ENCODE results near the gene CRYBA4. TPM values are rescaled to one million over a fixed set of nuclear protein-coding genes. Genes with fewer than 3 reads are reported as not detected.

The CRYBA4 gene
- polyA plus RNA-seq, 1 of the 3 experiments (the other 2 are of a cell fraction): not detected

DNA sequence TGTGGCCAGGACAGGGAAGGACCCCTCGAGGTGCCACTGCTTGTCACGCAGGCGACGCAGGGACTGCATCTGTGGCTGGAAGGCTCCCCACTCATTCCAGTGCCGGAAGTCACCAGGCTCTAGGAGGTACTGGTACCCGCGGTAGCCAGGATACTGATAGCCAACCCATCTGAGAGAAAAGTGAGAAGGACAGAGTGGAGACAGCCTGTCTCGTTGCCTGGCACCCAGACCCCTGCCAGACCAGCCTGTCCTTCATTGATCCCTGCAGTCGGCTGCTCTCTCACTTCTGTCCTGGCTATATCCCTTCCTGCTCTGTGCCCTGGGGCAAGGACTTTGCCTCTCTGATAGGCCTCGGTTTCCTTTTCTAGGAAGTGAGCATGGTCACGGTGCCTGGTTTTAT lies 22.3 kb upstream of the CRYBA4 start:
- 51% methylated on average over 9 of the region's 11 CpGs for WGBS (ENCODE audit: low lambda C conversion rate)

GRCh38 chr22:26601726-26602125 lies 20.0 kb upstream of the CRYBA4 start:
- WGBS (ENCODE audit: low lambda C conversion rate): 92% methylated on average over 11 of the region's 12 CpGs
- Histone ChIP-seq H4K20me1 (ENCODE audit: insufficient read depth) (no peaks in the 10 kb centered on the region), H3K36me3 (replicated peaks in 1 of 2; ENCODE audit: control insufficient read depth in 1 of 2, insufficient read depth in 2 of 2, low read length in 1 of 2) (no peaks in the 10 kb centered on the region), H3F3A (replicated peaks; ENCODE audit: insufficient read depth) (peaks cover 4% of the 10 kb centered on the region), H3K4me1 (ENCODE audit: control insufficient read depth in 1 of 2, insufficient read depth in 2 of 2, low read depth in 1 of 2, low read length in 1 of 2) (peaks cover 0 to 5% of the 10 kb centered on the region in 2 experiments; a peak in 1 of 4 replicates), H3K9ac (no peak overlapping the region), H3K27me3 (ENCODE audit: insufficient read depth) (no peaks in the 10 kb centered on the region), H3K9me3 (no peaks in the 10 kb centered on the region), H3K27ac (ENCODE audit: low read depth in 2 of 2, low read length in 1 of 2) (no peak overlapping the region), H3K79me2 (ENCODE audit: insufficient read depth) (no peaks in the 10 kb centered on the region), H3K4me3 (ENCODE audit: low read depth in 2 of 2, low read length in 1 of 2) (no peak overlapping the region), H3K4me2 (no peak overlapping the region), H3K9me2 (no peaks in the 10 kb centered on the region), H2AFZ (ENCODE audit: low read depth) (no peak overlapping the region)
- CTCF ChIA-PET: interaction anchor here (1.2 kb wide), 1 partner anchor 15 kb away, joined by 3 read pairs; no protein-coding TSS in a partner anchor
- POLR2A ChIA-PET: no interaction called here
- no peak for DNase-seq
- no peak for TF ChIP-seq FOSL2 (IDR thresholded peaks at IDR 0.05; ENCODE audit: borderline replicate concordance, low read depth)

More for the DNA sequence above, 22.3 kb upstream of the CRYBA4 start:
- Histone ChIP-seq H3K9me2 (no peaks in the 10 kb centered on the region), H3K27me3 (ENCODE audit: insufficient read depth) (0 out of 2 replicates have a peak, but pooled peaks cover 4% of the 10 kb centered on the region), H3K79me2 (ENCODE audit: insufficient read depth) (no peaks in the 10 kb centered on the region), H3K27ac (ENCODE audit: low read depth in 2 of 2, low read length in 1 of 2) (peak overlapping the region in 1 of 2 experiments; percentile 45; a peak in 1 of 4 replicates), H3K4me1 (ENCODE audit: control insufficient read depth in 1 of 2, insufficient read depth in 2 of 2, low read depth in 1 of 2, low read length in 1 of 2) (peaks cover 0 to 5% of the 10 kb centered on the region in 2 experiments; a peak in 1 of 4 replicates), H3F3A (replicated peaks; ENCODE audit: insufficient read depth) (no peaks in the 10 kb centered on the region), H3K9ac (no peak overlapping the region), H3K4me2 (no peak overlapping the region), H3K36me3 (replicated peaks in 1 of 2; ENCODE audit: control insufficient read depth in 1 of 2, insufficient read depth in 2 of 2, low read length in 1 of 2) (no peaks in the 10 kb centered on the region), H3K9me3 (no peaks in the 10 kb centered on the region), H2AFZ (ENCODE audit: low read depth) (no peak overlapping the region), H4K20me1 (ENCODE audit: insufficient read depth) (no peaks in the 10 kb centered on the region), H3K4me3 (ENCODE audit: low read depth in 2 of 2, low read length in 1 of 2) (no peak overlapping the region)
- peak; percentile 72 for DNase-seq
- ChIA-PET POLR2A (no interaction called here), CTCF (no interaction called here)
- TF ChIP-seq EP300 (IDR thresholded peaks at IDR 0.05; ENCODE audit: borderline replicate concordance in 1 of 2, low read depth in 1 of 2, low read length in 1 of 2): no peak

GRCh38 chr22:26602127-26602526 lies 19.6 kb upstream of the CRYBA4 start:
- WGBS (ENCODE audit: low lambda C conversion rate): 70% methylated on average over 4 of the region's 4 CpGs
- Histone ChIP-seq H3K4me3 (ENCODE audit: low read depth in 2 of 2, low read length in 1 of 2) (no peak overlapping the region), H3K27ac (ENCODE audit: low read depth in 2 of 2, low read length in 1 of 2) (no peak overlapping the region), H3K9me3 (no peaks in the 10 kb centered on the region), H3K36me3 (replicated peaks in 1 of 2; ENCODE audit: control insufficient read depth in 1 of 2, insufficient read depth in 2 of 2, low read length in 1 of 2) (no peaks in the 10 kb centered on the region), H3K4me1 (ENCODE audit: control insufficient read depth in 1 of 2, insufficient read depth in 2 of 2, low read depth in 1 of 2, low read length in 1 of 2) (peaks cover 0 to 5% of the 10 kb centered on the region in 2 experiments; a peak in 1 of 4 replicates), H3K9ac (no peak overlapping the region), H3K4me2 (no peak overlapping the region), H3K79me2 (ENCODE audit: insufficient read depth) (no peaks in the 10 kb centered on the region), H2AFZ (ENCODE audit: low read depth) (no peak overlapping the region), H3K9me2 (no peaks in the 10 kb centered on the region), H3K27me3 (ENCODE audit: insufficient read depth) (no peaks in the 10 kb centered on the region), H4K20me1 (ENCODE audit: insufficient read depth) (no peaks in the 10 kb centered on the region), H3F3A (replicated peaks; ENCODE audit: insufficient read depth) (peaks cover 7% of the 10 kb centered on the region)
- DNase-seq: no peak
- POLR2A ChIA-PET: no interaction called here
- CTCF ChIA-PET: interaction anchor here (1.2 kb wide), 1 partner anchor 16 kb away, joined by 3 read pairs; no protein-coding TSS in a partner anchor
- no peak for TF ChIP-seq FOXM1 (IDR thresholded peaks at IDR 0.05; ENCODE audit: low read depth)
- TF ChIP-seq RAD21 (IDR thresholded peaks at IDR 0.05; ENCODE audit: low read length): no peak
- TF ChIP-seq TEAD4 (IDR thresholded peaks at IDR 0.05; ENCODE audit: borderline replicate concordance, insufficient read depth): no peak
- TF ChIP-seq NFIC (IDR thresholded peaks at IDR 0.05; ENCODE audit: borderline replicate concordance): no peak
- no peak for TF ChIP-seq EP300 (IDR thresholded peaks at IDR 0.05; ENCODE audit: borderline replicate concordance in 1 of 2, low read depth in 1 of 2, low read length in 1 of 2)
- TF ChIP-seq, protein P1, sequence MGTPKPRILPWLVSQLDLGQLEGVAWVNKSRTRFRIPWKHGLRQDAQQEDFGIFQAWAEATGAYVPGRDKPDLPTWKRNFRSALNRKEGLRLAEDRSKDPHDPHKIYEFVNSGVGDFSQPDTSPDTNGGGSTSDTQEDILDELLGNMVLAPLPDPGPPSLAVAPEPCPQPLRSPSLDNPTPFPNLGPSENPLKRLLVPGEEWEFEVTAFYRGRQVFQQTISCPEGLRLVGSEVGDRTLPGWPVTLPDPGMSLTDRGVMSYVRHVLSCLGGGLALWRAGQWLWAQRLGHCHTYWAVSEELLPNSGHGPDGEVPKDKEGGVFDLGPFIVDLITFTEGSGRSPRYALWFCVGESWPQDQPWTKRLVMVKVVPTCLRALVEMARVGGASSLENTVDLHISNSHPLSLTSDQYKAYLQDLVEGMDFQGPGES (IDR thresholded peaks at IDR 0.05; ENCODE audit: low read depth, low read length): no peak
- no peak for TF ChIP-seq RCOR1 (IDR thresholded peaks at IDR 0.05; ENCODE audit: low read length)
- no peak for TF ChIP-seq SIN3A (IDR thresholded peaks at IDR 0.05; ENCODE audit: borderline replicate concordance, low read depth, low read length)
- no peak for TF ChIP-seq MXI1 (IDR thresholded peaks at IDR 0.05; ENCODE audit: low read depth, low read length)
- TF ChIP-seq, protein P2, sequence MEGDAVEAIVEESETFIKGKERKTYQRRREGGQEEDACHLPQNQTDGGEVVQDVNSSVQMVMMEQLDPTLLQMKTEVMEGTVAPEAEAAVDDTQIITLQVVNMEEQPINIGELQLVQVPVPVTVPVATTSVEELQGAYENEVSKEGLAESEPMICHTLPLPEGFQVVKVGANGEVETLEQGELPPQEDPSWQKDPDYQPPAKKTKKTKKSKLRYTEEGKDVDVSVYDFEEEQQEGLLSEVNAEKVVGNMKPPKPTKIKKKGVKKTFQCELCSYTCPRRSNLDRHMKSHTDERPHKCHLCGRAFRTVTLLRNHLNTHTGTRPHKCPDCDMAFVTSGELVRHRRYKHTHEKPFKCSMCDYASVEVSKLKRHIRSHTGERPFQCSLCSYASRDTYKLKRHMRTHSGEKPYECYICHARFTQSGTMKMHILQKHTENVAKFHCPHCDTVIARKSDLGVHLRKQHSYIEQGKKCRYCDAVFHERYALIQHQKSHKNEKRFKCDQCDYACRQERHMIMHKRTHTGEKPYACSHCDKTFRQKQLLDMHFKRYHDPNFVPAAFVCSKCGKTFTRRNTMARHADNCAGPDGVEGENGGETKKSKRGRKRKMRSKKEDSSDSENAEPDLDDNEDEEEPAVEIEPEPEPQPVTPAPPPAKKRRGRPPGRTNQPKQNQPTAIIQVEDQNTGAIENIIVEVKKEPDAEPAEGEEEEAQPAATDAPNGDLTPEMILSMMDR (IDR thresholded peaks at IDR 0.05): no peak
- TF ChIP-seq, protein P3, sequence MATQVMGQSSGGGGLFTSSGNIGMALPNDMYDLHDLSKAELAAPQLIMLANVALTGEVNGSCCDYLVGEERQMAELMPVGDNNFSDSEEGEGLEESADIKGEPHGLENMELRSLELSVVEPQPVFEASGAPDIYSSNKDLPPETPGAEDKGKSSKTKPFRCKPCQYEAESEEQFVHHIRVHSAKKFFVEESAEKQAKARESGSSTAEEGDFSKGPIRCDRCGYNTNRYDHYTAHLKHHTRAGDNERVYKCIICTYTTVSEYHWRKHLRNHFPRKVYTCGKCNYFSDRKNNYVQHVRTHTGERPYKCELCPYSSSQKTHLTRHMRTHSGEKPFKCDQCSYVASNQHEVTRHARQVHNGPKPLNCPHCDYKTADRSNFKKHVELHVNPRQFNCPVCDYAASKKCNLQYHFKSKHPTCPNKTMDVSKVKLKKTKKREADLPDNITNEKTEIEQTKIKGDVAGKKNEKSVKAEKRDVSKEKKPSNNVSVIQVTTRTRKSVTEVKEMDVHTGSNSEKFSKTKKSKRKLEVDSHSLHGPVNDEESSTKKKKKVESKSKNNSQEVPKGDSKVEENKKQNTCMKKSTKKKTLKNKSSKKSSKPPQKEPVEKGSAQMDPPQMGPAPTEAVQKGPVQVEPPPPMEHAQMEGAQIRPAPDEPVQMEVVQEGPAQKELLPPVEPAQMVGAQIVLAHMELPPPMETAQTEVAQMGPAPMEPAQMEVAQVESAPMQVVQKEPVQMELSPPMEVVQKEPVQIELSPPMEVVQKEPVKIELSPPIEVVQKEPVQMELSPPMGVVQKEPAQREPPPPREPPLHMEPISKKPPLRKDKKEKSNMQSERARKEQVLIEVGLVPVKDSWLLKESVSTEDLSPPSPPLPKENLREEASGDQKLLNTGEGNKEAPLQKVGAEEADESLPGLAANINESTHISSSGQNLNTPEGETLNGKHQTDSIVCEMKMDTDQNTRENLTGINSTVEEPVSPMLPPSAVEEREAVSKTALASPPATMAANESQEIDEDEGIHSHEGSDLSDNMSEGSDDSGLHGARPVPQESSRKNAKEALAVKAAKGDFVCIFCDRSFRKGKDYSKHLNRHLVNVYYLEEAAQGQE (IDR thresholded peaks at IDR 0.05; ENCODE audit: low read depth, low read length): no peak
- TF ChIP-seq PBX3 (IDR thresholded peaks at IDR 0.05): no peak
